ENCODE data around the gene PCDHGC3.

GRCh38 chr5:141490771-141491170, 15.0 kb downstream of the PCDHGC3 start:
- TF ChIP-seq ZC3H11A (IDR thresholded peaks at IDR 0.05): no peak
- no peak for TF ChIP-seq NR3C1 (IDR thresholded peaks at IDR 0.05)

Data from A549 (cell line).